ENCODE results near the gene AGTRAP. TPM values are rescaled to one million over a fixed set of nuclear protein-coding genes. Genes with fewer than 3 reads are reported as not detected.

AGTRAP gene
- total and polyA plus RNA-seq, 9 of the 15 experiments (the other 6 are each of a cell fraction or from before 2014, with no cell fraction given): 26.8 to 105 (median 57.5) TPM

DNA sequence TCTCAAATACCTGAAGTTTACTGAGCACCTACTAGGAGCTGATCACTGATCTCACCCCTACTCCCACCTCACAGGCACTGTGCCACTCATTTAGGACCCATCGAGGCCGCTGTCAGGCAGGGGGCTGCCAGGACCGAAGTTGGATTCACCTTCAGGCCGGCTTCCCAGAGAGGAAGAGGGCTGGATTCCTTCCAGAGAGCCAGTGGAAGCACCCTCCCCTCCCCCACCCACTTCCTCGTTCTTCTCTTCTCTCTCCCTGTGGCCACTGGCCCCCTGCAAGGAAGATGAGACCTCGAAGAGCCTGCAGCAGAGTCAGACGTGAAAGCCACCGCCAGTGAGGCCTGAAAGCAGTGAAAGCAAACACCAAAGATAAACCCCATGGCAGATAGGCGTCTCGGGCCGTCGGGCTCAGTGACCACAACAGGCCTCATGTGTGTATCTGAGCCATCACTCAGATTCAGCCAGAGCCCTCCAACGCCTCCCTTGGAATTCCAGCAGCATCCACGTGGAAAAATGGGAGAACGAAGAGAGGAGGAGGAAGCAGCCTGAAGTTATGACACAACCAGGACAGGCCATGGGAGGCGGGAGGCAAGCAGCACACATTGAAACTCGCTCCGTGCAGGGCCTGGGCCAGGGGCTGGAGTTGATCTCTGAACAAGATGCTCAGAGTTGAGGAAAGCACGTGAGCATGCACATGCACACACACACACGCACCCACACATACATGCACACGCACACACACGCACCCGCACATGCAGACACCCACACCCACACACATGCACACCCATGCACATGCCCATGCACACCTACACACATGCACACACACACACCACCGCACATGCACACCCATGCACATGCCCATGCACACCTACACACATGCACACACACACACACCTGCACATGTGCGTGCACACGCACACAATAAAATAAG lies 6.2 kb upstream of the AGTRAP start (continued):
- TF ChIP-seq DPF2 (IDR thresholded peaks at IDR 0.05): peak; percentile 33; the same call in 1 of the 2 replicates
- TF ChIP-seq HLTF (IDR thresholded peaks at IDR 0.05): no peak
- no peak for TF ChIP-seq BRCA1 (IDR thresholded peaks at IDR 0.05)
- no peak for TF ChIP-seq BRCA1 (CRISPR knock-in tag; IDR thresholded peaks at IDR 0.05)

DNA sequence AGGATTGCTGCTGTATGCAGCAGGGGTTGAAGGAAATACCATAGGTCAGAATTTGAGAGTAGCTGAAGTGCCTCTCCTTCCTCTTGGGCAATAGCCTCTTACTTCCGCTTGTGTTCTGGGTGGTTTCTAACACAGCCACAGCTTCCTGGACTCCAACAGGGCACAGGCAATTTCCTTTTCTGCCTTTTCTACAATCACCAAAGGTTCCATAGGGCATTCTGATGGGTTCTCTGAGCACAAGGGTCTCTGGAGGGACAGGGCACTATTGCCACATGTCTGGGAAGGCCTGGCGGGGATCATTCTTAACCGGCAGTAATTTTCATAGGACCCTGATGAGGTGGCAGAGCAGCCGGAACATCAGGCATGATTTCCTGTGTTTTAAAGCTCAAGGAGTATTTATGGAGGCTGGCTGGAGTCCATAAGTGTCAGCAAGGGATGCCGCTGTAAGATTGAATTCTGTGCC lies 5.5 kb upstream of the AGTRAP start:
- no TSS peak for BruUV-seq (replicated peaks)

More for the DNA sequence above, 5.5 kb upstream of the AGTRAP start:
- H3K9me3 ChIP-seq (replicated peaks; ENCODE audit: control insufficient read depth, insufficient read depth, low read depth, low read length): no peaks in the 10 kb centered on the region
- no peak overlapping the region for H3K4me3 ChIP-seq
- no peaks in the 10 kb centered on the region for H3K36me3 ChIP-seq (ENCODE audit: control insufficient read depth, insufficient read depth, low read length)
- DNase-seq (ENCODE audit: extremely low read depth in 1 of 4, low spot score in 3 of 4): no peak
- ATAC-seq: no peak
- TF ChIP-seq HDAC1 (IDR thresholded peaks at IDR 0.05): no peak
- peak; percentile 30; the same call in 1 of the 2 replicates for TF ChIP-seq GABPA (tag; conservative IDR thresholded peaks at IDR 0.05; ENCODE audit: low read depth)
- TF ChIP-seq CEBPB (tag; IDR thresholded peaks at IDR 0.05): peak; percentile 79
- peak; percentile 76 for TF ChIP-seq CEBPG (CRISPR knock-in tag; IDR thresholded peaks at IDR 0.05)
- peak; percentile 18 to 42; a peak in 3 of 4 replicates for TF ChIP-seq CEBPG (tag; conservative IDR thresholded peaks at IDR 0.05 in 1 of 2, IDR thresholded peaks at IDR 0.05 in 1 of 2)
- H2AFZ ChIP-seq (ENCODE audit: low read depth, low read length): peak overlapping the region; percentile 21; the same call in 1 of the 2 replicates
- ChIA-PET CTCF (ENCODE audit: low intra/inter-chr PET ratio) (no interaction called here), POLR2A (interaction anchor here (0.6 to 1.2 kb wide), 3 partner anchors 10 to 76 kb away, joined by 3 to 5 read pairs (median 3); partner anchors contain the start of gene CLCN6)
- H3K27me3 ChIP-seq (ENCODE audit: control insufficient read depth in 2 of 2, insufficient read depth in 2 of 2, low read length in 2 of 2): no peaks in the 10 kb centered on the region
- no peak overlapping the region for H3K27ac ChIP-seq (ENCODE audit: extremely low read depth, low read depth, low read length)
- H4K20me1 ChIP-seq (replicated peaks; ENCODE audit: control insufficient read depth, insufficient read depth, low read length): no peaks in the 10 kb centered on the region
- H3K9me1 ChIP-seq (ENCODE audit: control insufficient read depth, insufficient read depth, low read length): peaks cover 5% of the 10 kb centered on the region
- no peak overlapping the region for H3K4me2 ChIP-seq (ENCODE audit: insufficient read depth, low read length)
- in situ Hi-C loops (cut with MboI) (no loop called here), intact Hi-C loops (cut with micrococcal nuclease) (no loop called here)
- WGBS (ENCODE audit: insufficient coverage, low coverage, missing lambda C conversion rate): 78% methylated on average over 5 of the region's 5 CpGs
- no peak for FAIRE-seq
- peaks cover 27 to 38% of the 10 kb centered on the region in 2 experiments for H3K4me1 ChIP-seq (replicated peaks in 1 of 2; ENCODE audit: control insufficient read depth in 2 of 2, insufficient read depth in 2 of 2, low read length in 2 of 2)
- H3K79me2 ChIP-seq (ENCODE audit: control insufficient read depth, insufficient read depth, low read length): no peaks in the 10 kb centered on the region
- no peak overlapping the region for H3K9ac ChIP-seq (ENCODE audit: insufficient read depth in 1 of 2, low read depth in 2 of 2, low read length in 2 of 2)
